Measurements from ENCODE around the gene MED13L.

- TF ChIP-seq ELF4 (IDR thresholded peaks at IDR 0.05) (no peak), SP1 (IDR thresholded peaks at IDR 0.05) (no peak), BHLHE40 (IDR thresholded peaks at IDR 0.05; ENCODE audit: borderline replicate concordance) (no peak), HDGF (IDR thresholded peaks at IDR 0.05; ENCODE audit: borderline replicate concordance) (no peak), L3MBTL2 (conservative IDR thresholded peaks at IDR 0.05) (no peak), PKNOX1 (IDR thresholded peaks at IDR 0.05) (no peak), ZNF384 (IDR thresholded peaks at IDR 0.05) (no peak), LEF1 (IDR thresholded peaks at IDR 0.05; ENCODE audit: borderline replicate concordance) (no peak), SUZ12 (IDR thresholded peaks at IDR 0.05) (no peak), FOXM1 (IDR thresholded peaks at IDR 0.05; ENCODE audit: borderline replicate concordance) (no peak), CTBP1 (IDR thresholded peaks at IDR 0.05; ENCODE audit: borderline replicate concordance) (no peak), FOXK2 (IDR thresholded peaks at IDR 0.05) (no peak), ARNT (IDR thresholded peaks at IDR 0.05) (no peak)
These were observed 303.3 kb downstream of the MED13L start for GRCh38 chr12:115973968-115974724.

Data from HEK293T (cell line).